ENCODE data around the gene SYTL3. TPM values are rescaled to one million over a fixed set of nuclear protein-coding genes. Genes with fewer than 3 reads are reported as not detected.

Gene SYTL3
- total RNA-seq, 1 experiment from 2014 or later, result 7.8 TPM

DNA sequence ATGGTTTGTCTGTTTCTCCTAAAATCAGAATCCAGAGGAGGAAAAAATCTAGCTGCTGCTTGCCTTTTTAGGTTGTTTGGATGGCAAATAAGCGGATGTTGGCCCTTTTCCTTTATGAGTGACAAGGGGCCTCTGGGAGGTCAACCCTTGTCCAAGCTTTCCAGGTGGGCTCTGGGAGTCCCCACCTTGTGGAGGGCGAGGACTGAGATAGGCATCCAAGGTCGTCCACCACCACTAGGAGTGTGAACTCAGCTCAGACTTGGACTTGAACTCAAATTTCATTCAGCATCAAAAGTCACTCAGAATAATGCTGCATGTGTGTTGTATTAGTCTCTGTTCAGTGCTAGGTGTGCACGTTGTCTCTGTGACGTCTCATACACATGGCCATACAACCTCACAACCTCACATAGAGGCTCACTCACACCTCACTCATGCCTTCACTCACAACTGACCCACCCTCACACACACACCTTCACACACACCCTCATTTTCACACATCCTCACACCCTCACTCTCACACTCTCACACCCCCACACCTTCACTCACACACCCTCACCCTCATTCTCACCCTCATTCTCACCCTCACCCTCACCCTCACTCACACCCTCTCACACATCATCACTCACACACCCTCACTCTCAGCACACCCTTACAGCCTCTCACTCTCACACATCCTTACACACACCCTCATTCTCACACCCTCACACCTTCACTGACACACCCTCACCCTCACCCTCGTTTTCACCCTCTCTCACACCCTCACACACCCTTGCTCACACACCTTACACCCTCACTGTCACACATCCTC lies 23.3 kb upstream of the SYTL3 start:
- CTCF ChIA-PET, result no interaction called here

GRCh38 chr6:158627168-158627939 lies 22.5 kb upstream of the SYTL3 start:
- Histone ChIP-seq H3K27me3 (ENCODE audit: insufficient read depth, low read depth) (no peaks in the 10 kb centered on the region), H3K4me3 (no peak overlapping the region), H4K20me1 (ENCODE audit: insufficient read depth) (no peaks in the 10 kb centered on the region), H3K36me3 (ENCODE audit: low read depth) (no peaks in the 10 kb centered on the region), H3K9me3 (ENCODE audit: insufficient read depth, low read depth) (no peaks in the 10 kb centered on the region), H3K27ac (no peak overlapping the region), H3K9me2 (ENCODE audit: insufficient read depth) (no peaks in the 10 kb centered on the region), H3K4me1 (replicated peaks; ENCODE audit: insufficient read depth) (no peaks in the 10 kb centered on the region), H3K4me2 (no peak overlapping the region), H2AFZ (no peak overlapping the region), H3K79me2 (ENCODE audit: low read depth) (no peaks in the 10 kb centered on the region), H3F3A (ENCODE audit: insufficient read depth, low read depth) (peaks cover 19% of the 10 kb centered on the region; the same call in 1 of the 2 replicates)
- BruUV-seq (replicated peaks), result no TSS peak
- no peak for DNase-seq
- intact Hi-C loops (cut with micrococcal nuclease; ENCODE audit: unreplicated experiment), result no loop called here
- POLR2A ChIA-PET (ENCODE audit: unreplicated experiment), result no interaction called here
- CTCF ChIA-PET, result no interaction called here
- TF ChIP-seq CTCF (conservative IDR thresholded peaks at IDR 0.05), result no peak
- TF ChIP-seq EZH2 (IDR thresholded peaks at IDR 0.05; ENCODE audit: low read depth), result no peak

More for the DNA sequence above, 23.3 kb upstream of the SYTL3 start:
- no peak overlapping the region for H2AFZ ChIP-seq
- no TSS peak for BruUV-seq (replicated peaks)
- no peaks in the 10 kb centered on the region for H3K36me3 ChIP-seq (ENCODE audit: low read depth)
- no peaks in the 10 kb centered on the region for H3K9me3 ChIP-seq (ENCODE audit: insufficient read depth, low read depth)
- TF ChIP-seq EZH2 (IDR thresholded peaks at IDR 0.05; ENCODE audit: low read depth) (no peak), CTCF (conservative IDR thresholded peaks at IDR 0.05) (no peak)
- no peaks in the 10 kb centered on the region for H3K9me2 ChIP-seq (ENCODE audit: insufficient read depth)
- H3K4me1 ChIP-seq (replicated peaks; ENCODE audit: insufficient read depth), result no peaks in the 10 kb centered on the region
- H3K27me3 ChIP-seq (ENCODE audit: insufficient read depth, low read depth), result no peaks in the 10 kb centered on the region
- H3F3A ChIP-seq (ENCODE audit: insufficient read depth, low read depth), result peaks cover 18% of the 10 kb centered on the region; the same call in 1 of the 2 replicates
- no peaks in the 10 kb centered on the region for H3K79me2 ChIP-seq (ENCODE audit: low read depth)
- no peak overlapping the region for H3K4me2 ChIP-seq
- no peak for DNase-seq
- H3K27ac ChIP-seq, result no peak overlapping the region
- H3K4me3 ChIP-seq, result no peak overlapping the region
- no peaks in the 10 kb centered on the region for H4K20me1 ChIP-seq (ENCODE audit: insufficient read depth)
- POLR2A ChIA-PET (ENCODE audit: unreplicated experiment), result no interaction called here
- intact Hi-C loops (cut with micrococcal nuclease; ENCODE audit: unreplicated experiment), result no loop called here

- Histone ChIP-seq H3K4me3 (no peak overlapping the region), H4K20me1 (ENCODE audit: insufficient read depth) (no peaks in the 10 kb centered on the region), H3K4me2 (no peak overlapping the region), H3K27me3 (ENCODE audit: insufficient read depth, low read depth) (no peaks in the 10 kb centered on the region), H3K9me2 (ENCODE audit: insufficient read depth) (no peaks in the 10 kb centered on the region), H3K4me1 (replicated peaks; ENCODE audit: insufficient read depth) (no peaks in the 10 kb centered on the region), H3K27ac (no peak overlapping the region), H3K9me3 (ENCODE audit: insufficient read depth, low read depth) (no peaks in the 10 kb centered on the region), H3K36me3 (ENCODE audit: low read depth) (no peaks in the 10 kb centered on the region), H3F3A (ENCODE audit: insufficient read depth, low read depth) (peaks cover 24% of the 10 kb centered on the region; the same call in 1 of the 2 replicates), H3K79me2 (ENCODE audit: low read depth) (no peaks in the 10 kb centered on the region), H2AFZ (no peak overlapping the region)
- no peak for DNase-seq
- BruUV-seq (replicated peaks), result no TSS peak
- no peak for TF ChIP-seq EZH2 (IDR thresholded peaks at IDR 0.05; ENCODE audit: low read depth)
- TF ChIP-seq CTCF (conservative IDR thresholded peaks at IDR 0.05), result no peak
- ChIA-PET POLR2A (ENCODE audit: unreplicated experiment) (no interaction called here), CTCF (no interaction called here)
- intact Hi-C loops (cut with micrococcal nuclease; ENCODE audit: unreplicated experiment), result no loop called here
Measured at GRCh38 chr6:158627940-158628211, 22.0 kb upstream of the SYTL3 start.
